Panc1 (cell line): ENCODE results near the gene PHYHIPL.

Source experiments
- CTCF ChIP-seq: fragments of 450-650 bp; IDR thresholded peaks from 2 replicates; pipeline ENCODE4 v1.5.1; 2017; ENCODE audit warnings: mild to moderate bottlenecking
- POLR2AphosphoS5 ChIP-seq: IDR thresholded peaks from 2 replicates; pipeline ENCODE4 v1.6.1; 2012; ENCODE audit warnings: mild to moderate bottlenecking, low read depth, low read length, moderate library complexity
- REST ChIP-seq, 2 experiments: IDR thresholded peaks; 2 replicates each; pipeline ENCODE4 v1.6.1; 2011 to 2012; ENCODE audit warnings: low read depth in 2 of 2, control low read depth in 1 of 2, low read length in 1 of 2, mild to moderate bottlenecking in 1 of 2, moderate library complexity in 1 of 2; ENCODE audit not compliant: insufficient read depth in 1 of 2
- TCF7L2 ChIP-seq: IDR thresholded peaks from 2 replicates; pipeline ENCODE4 v1.6.1; 2011; ENCODE audit warnings: mild to moderate bottlenecking, low read depth, low read length, inconsistent platforms

GRCh38 chr10:59138052-59138451 is 38.4 kb upstream of the PHYHIPL start:
- TF ChIP-seq CTCF (no peak), POLR2AphosphoS5 (no peak), REST (IDR thresholded peaks at IDR 0.05; ENCODE audit: insufficient read depth in 1 of 2, low read depth in 2 of 2, low read length in 1 of 2) (no peak), TCF7L2 (no peak)
